ENCODE results near the gene ZNF524. TPM values are rescaled to one million over a fixed set of nuclear protein-coding genes. Genes with fewer than 3 reads are reported as not detected.

The ZNF524 gene
- total RNA-seq, 2 donors from 2014 or later = 5.0 to 5.8 TPM

DNA sequence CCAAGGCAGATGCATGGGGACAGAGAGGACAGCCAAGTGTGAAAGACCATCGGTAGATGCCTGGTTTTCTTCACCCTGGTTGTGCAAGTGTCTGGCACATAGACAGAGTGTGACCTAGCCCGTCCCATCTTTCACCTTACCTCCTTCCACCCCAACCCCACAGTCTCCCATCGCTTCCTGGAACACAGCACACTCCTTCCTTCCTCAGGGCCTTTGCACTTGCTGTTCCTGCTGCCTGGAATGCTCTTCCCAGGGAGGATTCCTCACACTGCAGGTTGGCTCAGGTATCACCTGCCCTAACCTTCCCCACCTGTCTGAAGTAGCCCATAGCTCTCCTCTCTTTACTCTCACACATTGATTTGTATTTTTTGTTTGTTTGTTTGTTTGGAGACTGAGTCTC is 3.8 kb upstream of the ZNF524 start:
- Mint-ChIP-seq H3K36me3 (ENCODE audit: low read depth) (peaks cover 44% of the 10 kb centered on the region), H3K4me1 (peaks cover 4% of the 10 kb centered on the region), H3K9me3 (peaks cover 4% of the 10 kb centered on the region), H3K4me3 (no peak overlapping the region), H3K27ac (no peak overlapping the region), H3K27me3 (ENCODE audit: insufficient read depth) (peaks cover 10% of the 10 kb centered on the region)
- no peak overlapping the region for H3K4me3 ChIP-seq (ENCODE audit: low read length)
- peaks cover 34% of the 10 kb centered on the region for H3K36me3 ChIP-seq (ENCODE audit: control insufficient read depth, insufficient read depth, low read length)
- no peaks in the 10 kb centered on the region for H3K4me1 ChIP-seq (ENCODE audit: control insufficient read depth, insufficient read depth, low read length)
- H3K27ac ChIP-seq (ENCODE audit: low read depth, low read length) = no peak overlapping the region
- TF ChIP-seq, protein P1, sequence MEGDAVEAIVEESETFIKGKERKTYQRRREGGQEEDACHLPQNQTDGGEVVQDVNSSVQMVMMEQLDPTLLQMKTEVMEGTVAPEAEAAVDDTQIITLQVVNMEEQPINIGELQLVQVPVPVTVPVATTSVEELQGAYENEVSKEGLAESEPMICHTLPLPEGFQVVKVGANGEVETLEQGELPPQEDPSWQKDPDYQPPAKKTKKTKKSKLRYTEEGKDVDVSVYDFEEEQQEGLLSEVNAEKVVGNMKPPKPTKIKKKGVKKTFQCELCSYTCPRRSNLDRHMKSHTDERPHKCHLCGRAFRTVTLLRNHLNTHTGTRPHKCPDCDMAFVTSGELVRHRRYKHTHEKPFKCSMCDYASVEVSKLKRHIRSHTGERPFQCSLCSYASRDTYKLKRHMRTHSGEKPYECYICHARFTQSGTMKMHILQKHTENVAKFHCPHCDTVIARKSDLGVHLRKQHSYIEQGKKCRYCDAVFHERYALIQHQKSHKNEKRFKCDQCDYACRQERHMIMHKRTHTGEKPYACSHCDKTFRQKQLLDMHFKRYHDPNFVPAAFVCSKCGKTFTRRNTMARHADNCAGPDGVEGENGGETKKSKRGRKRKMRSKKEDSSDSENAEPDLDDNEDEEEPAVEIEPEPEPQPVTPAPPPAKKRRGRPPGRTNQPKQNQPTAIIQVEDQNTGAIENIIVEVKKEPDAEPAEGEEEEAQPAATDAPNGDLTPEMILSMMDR (conservative IDR thresholded peaks at IDR 0.05) = no peak
- no peaks in the 10 kb centered on the region for H3K9me3 ChIP-seq (ENCODE audit: control insufficient read depth, low read length)
- DNase-seq = no peak
- 96% methylated on average over 3 of the region's 3 CpGs; no CpG with 5 or more reads in 1 of the 2 experiments for WGBS, 2 experiments (ENCODE audit: insufficient coverage in 1 of 2, insufficient read length in 1 of 2)
- no peaks in the 10 kb centered on the region for H3K27me3 ChIP-seq (ENCODE audit: control insufficient read depth, insufficient read depth, low read length, poor library complexity, severe bottlenecking)
- H3K9ac ChIP-seq (ENCODE audit: extremely low read depth, low read length, poor library complexity, severe bottlenecking) = no peak overlapping the region

DNA sequence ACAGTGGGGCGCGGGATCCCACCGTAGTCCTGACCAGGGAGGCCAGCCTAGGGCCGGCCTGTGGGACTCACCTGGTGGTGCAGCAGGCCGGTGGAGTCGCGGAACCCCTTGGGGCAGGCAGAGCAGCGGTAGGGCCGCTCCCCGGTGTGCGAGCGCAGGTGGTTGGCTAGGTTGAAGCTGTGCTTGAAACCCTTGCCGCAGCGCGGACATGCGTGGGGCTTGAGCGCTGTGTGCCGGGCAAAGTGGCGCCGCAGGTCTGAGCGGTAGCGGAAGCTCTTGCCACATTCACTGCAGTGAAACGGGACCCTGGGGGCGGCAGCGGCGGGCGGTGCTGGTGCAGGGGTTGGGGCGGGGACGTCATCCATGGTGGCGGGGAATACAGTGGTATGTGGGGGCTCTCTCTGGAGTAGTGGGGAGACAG is 2.6 kb upstream of the ZNF524 start:
- WGBS, 2 experiments (ENCODE audit: insufficient coverage in 1 of 2, insufficient read length in 1 of 2) = 95 to 96% methylated on average over 15 to 26 of the region's 30 CpGs
- Histone ChIP-seq H3K9ac (ENCODE audit: extremely low read depth, low read length, poor library complexity, severe bottlenecking) (no peak overlapping the region), H3K27me3 (ENCODE audit: control insufficient read depth, insufficient read depth, low read length, poor library complexity, severe bottlenecking) (no peaks in the 10 kb centered on the region), H3K4me1 (ENCODE audit: control insufficient read depth, insufficient read depth, low read length) (no peaks in the 10 kb centered on the region), H3K4me3 (ENCODE audit: low read length) (no peak overlapping the region), H3K27ac (ENCODE audit: low read depth, low read length) (no peak overlapping the region), H3K9me3 (ENCODE audit: control insufficient read depth, low read length) (no peaks in the 10 kb centered on the region), H3K36me3 (ENCODE audit: control insufficient read depth, insufficient read depth, low read length) (peaks cover 30% of the 10 kb centered on the region)
- Mint-ChIP-seq H3K4me1 (peaks cover 4% of the 10 kb centered on the region), H3K36me3 (ENCODE audit: low read depth) (peaks cover 39% of the 10 kb centered on the region), H3K4me3 (no peak overlapping the region), H3K27me3 (ENCODE audit: insufficient read depth) (peaks cover 4% of the 10 kb centered on the region), H3K27ac (no peak overlapping the region), H3K9me3 (peaks cover 4% of the 10 kb centered on the region)
- TF ChIP-seq, protein P1 (conservative IDR thresholded peaks at IDR 0.05) = no peak
- no peak for DNase-seq

DNA sequence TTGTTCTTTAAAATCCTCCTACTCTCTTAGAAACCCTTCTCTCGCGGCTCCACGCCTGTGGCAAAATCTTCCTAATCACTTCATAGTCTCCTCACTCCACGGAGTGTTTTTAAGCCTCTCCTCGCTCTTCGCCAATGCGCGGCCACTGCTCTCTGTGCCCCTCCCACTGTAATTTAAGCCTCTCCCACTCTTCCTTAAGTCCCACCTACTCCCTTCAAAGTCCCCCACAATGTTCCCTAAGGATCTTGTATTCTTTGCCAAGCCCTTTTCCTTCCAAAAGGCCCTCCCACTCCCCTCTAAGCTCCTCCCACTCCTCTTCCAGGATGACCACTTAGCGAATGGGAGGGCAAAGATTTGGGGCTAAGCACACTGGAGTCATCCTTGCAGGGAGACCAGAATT is 2.1 kb upstream of the ZNF524 start:
- 87 to 91% methylated on average over 7 to 9 of the region's 9 CpGs for WGBS, 2 experiments (ENCODE audit: insufficient coverage in 1 of 2, insufficient read length in 1 of 2)
- H3K9ac ChIP-seq (ENCODE audit: extremely low read depth, low read length, poor library complexity, severe bottlenecking) = no peak overlapping the region
- Mint-ChIP-seq H3K36me3 (ENCODE audit: low read depth) (peaks cover 39% of the 10 kb centered on the region), H3K4me1 (peaks cover 4% of the 10 kb centered on the region), H3K27me3 (ENCODE audit: insufficient read depth) (peaks cover 4% of the 10 kb centered on the region), H3K9me3 (peaks cover 4% of the 10 kb centered on the region), H3K27ac (no peak overlapping the region), H3K4me3 (no peak overlapping the region)
- no peaks in the 10 kb centered on the region for H3K27me3 ChIP-seq (ENCODE audit: control insufficient read depth, insufficient read depth, low read length, poor library complexity, severe bottlenecking)
- no peaks in the 10 kb centered on the region for H3K4me1 ChIP-seq (ENCODE audit: control insufficient read depth, insufficient read depth, low read length)
- no peaks in the 10 kb centered on the region for H3K9me3 ChIP-seq (ENCODE audit: control insufficient read depth, low read length)
- TF ChIP-seq, protein P1 (conservative IDR thresholded peaks at IDR 0.05) = no peak
- no peak overlapping the region for H3K27ac ChIP-seq (ENCODE audit: low read depth, low read length)
- peak overlapping the region; percentile 99 for H3K4me3 ChIP-seq (ENCODE audit: low read length)
- H3K36me3 ChIP-seq (ENCODE audit: control insufficient read depth, insufficient read depth, low read length) = peaks cover 30% of the 10 kb centered on the region
- no peak for DNase-seq

All from endodermal cell (in vitro differentiated cells).